Uterus (tissue), 2 donors: ENCODE results near the gene MT1E.

Source experiments
- CTCF ChIP-seq, 4 experiments: fragments of 200-600 bp in 2 of 4; fragments of 450-650 bp in 2 of 4; sonication (generic) in 2 of 4; IDR thresholded peaks; one replicate each; pipeline ENCODE4 v1.5.1; 2016 to 2019; ENCODE audit warnings: antibody characterized with exemption in 4 of 4, mild to moderate bottlenecking in 2 of 4, moderate library complexity in 1 of 4
- POLR2A ChIP-seq, 2 donors: fragments of 450-650 bp; IDR thresholded peaks; one replicate each; pipeline ENCODE4 v1.6.1; 2016; ENCODE audit warnings: antibody characterized with exemption in 2 of 2, mild to moderate bottlenecking in 1 of 2, moderate library complexity in 1 of 2

GRCh38 chr16:56615353-56615752, 10.2 kb upstream of the MT1E start:
- TF ChIP-seq POLR2A (IDR thresholded peaks at IDR 0.05) (no peak), CTCF (IDR thresholded peaks at IDR 0.05) (no peak)
